OCI-LY3 (cell line): ENCODE measurements around the gene RFPL1.
"Not testable (repeated sequence)": the region's sequence is repeated elsewhere in the genome, so short reads cannot be mapped to it uniquely, and the experiment has no call there.

Source experiments
- H2AFZ ChIP-seq: fragments of 200-600, 300-600 bp; shearing (Covaris generic); 2 replicates; pipeline ENCODE4 v1.6.0; 2014; ENCODE audit warnings: antibody characterized with exemption, low read depth, low read length
- H3K27ac ChIP-seq: fragments of 200-600, 300-600 bp; sonication (generic); 2 replicates; pipeline ENCODE4 v1.5.1; 2014; ENCODE audit warnings: mild to moderate bottlenecking, low read length, moderate library complexity, mixed read lengths
- H3K27me3 ChIP-seq: fragments of 200-600, 300-600 bp; sonication (generic); 2 replicates; pipeline ENCODE4 v1.6.1; 2014; ENCODE audit warnings: low read depth, low read length, mixed read lengths
- H3K36me3 ChIP-seq: fragments of 200-600, 300-600 bp; sonication (generic); replicated peaks from 2 replicates; pipeline ENCODE3; 2014; ENCODE audit warnings: low read depth, low read length, mixed read lengths
- H3K4me1 ChIP-seq: fragments of 300-600, 200-600 bp; sonication (generic); 2 replicates; pipeline ENCODE4 v1.6.1; 2014; ENCODE audit warnings: low read length, mixed read lengths
- H3K4me2 ChIP-seq: fragments of 200-600, 300-600 bp; sonication (generic); 2 replicates; pipeline ENCODE4 v1.6.1; 2014; ENCODE audit warnings: low read length, mixed read lengths
- H3K4me3 ChIP-seq: fragments of 300-600, 200-600 bp; sonication (generic); 2 replicates; pipeline ENCODE4 v1.5.1; 2014; ENCODE audit warnings: antibody characterized with exemption, mild to moderate bottlenecking, low read length, moderate library complexity
- H3K79me2 ChIP-seq: fragments of 300-600, 200-600 bp; shearing (Covaris generic); 2 replicates; pipeline ENCODE4 v1.6.1; 2014; ENCODE audit warnings: mild to moderate bottlenecking, low read length, mixed read lengths
- H3K9ac ChIP-seq: fragments of 300-600, 200-600 bp; shearing (Covaris generic); 2 replicates; pipeline ENCODE4 v1.6.0; 2014; ENCODE audit warnings: mild to moderate bottlenecking, low read length, moderate library complexity
- H3K9me3 ChIP-seq: fragments of 200-600, 300-600 bp; shearing (Covaris generic); 2 replicates; pipeline ENCODE4 v1.6.1; 2014; ENCODE audit warnings: low read length, mixed read lengths; ENCODE audit not compliant: insufficient read depth
- H4K20me1 ChIP-seq: fragments of 200-600, 300-600 bp; sonication (generic); 2 replicates; pipeline ENCODE4 v1.6.1; 2016; ENCODE audit warnings: low read length, mixed read lengths; ENCODE audit not compliant: insufficient read depth
- EZH2phosphoT487 ChIP-seq: fragments of 200-600 bp; shearing (Covaris generic); IDR thresholded peaks from 2 replicates; pipeline ENCODE4 v1.6.1; 2018; ENCODE audit warnings: antibody characterized with exemption, mixed run types, low read depth
- TF ChIP-seq, protein P1 (sequence below): fragments of 200-600, 300-600 bp; sonication (generic); IDR thresholded peaks from 2 replicates; pipeline ENCODE4 v1.5.1; 2014; ENCODE audit warnings: antibody characterized with exemption, low read length, low read depth

RFPL1 gene

DNA sequence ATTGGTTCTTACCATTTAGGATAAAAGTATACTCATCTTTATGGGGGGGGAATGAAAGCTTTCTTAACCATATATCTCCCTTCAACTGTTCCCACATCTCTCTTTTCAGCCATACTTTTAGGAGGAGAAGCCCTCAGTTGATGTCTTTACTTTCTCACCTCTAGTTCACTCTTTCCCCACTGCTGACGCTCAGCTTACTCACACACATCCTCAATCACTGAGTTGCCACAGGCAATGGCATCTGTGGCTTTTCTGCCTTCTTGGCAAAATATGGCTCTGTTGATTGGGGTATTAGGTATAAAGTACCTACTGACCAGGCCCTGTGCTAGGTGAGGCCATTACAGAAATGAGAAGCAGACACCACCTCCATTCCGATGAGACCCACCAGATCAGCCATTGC, 37.8 kb upstream of the RFPL1 start:
- Histone ChIP-seq H3K79me2 (no peaks in the 10 kb centered on the region), H3K36me3 (no peaks in the 10 kb centered on the region), H3K4me3 (no peak overlapping the region), H4K20me1 (no peaks in the 10 kb centered on the region), H3K9ac (no peak overlapping the region), H3K9me3 (no peaks in the 10 kb centered on the region), H3K27me3 (peaks cover 14% of the 10 kb centered on the region), H3K4me2 (no peak overlapping the region), H3K4me1 (no peaks in the 10 kb centered on the region), H3K27ac (no peak overlapping the region), H2AFZ (no peak overlapping the region)
- TF ChIP-seq, protein P1, sequence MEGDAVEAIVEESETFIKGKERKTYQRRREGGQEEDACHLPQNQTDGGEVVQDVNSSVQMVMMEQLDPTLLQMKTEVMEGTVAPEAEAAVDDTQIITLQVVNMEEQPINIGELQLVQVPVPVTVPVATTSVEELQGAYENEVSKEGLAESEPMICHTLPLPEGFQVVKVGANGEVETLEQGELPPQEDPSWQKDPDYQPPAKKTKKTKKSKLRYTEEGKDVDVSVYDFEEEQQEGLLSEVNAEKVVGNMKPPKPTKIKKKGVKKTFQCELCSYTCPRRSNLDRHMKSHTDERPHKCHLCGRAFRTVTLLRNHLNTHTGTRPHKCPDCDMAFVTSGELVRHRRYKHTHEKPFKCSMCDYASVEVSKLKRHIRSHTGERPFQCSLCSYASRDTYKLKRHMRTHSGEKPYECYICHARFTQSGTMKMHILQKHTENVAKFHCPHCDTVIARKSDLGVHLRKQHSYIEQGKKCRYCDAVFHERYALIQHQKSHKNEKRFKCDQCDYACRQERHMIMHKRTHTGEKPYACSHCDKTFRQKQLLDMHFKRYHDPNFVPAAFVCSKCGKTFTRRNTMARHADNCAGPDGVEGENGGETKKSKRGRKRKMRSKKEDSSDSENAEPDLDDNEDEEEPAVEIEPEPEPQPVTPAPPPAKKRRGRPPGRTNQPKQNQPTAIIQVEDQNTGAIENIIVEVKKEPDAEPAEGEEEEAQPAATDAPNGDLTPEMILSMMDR, result no peak
- TF ChIP-seq EZH2phosphoT487, result no peak

DNA sequence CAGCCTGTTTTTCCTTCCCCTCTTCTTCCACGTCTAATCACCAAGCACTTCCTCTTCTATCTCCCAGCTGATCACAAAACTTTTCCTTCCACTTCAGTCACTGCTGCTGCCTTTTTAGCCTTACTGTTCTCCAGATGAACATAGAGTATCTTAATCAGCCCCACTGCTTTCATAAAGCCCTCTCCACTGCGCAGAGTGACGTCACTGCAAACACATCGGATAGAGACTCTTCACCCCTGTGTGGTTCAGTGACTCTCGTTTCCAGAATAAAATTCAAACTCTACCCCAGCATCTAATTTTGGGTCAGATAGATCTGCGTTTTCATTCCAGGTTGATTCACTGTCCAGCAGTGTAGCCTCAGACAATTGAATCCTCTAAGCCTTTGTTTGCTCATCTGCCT, 36.8 kb upstream of the RFPL1 start:
- H3K27ac ChIP-seq, H3K9me3 ChIP-seq, H2AFZ ChIP-seq, H3K4me2 ChIP-seq, H3K4me1 ChIP-seq, H3K4me3 ChIP-seq, H3K79me2 ChIP-seq, H3K36me3 ChIP-seq, H3K9ac ChIP-seq, H4K20me1 ChIP-seq: not testable (repeated sequence)
- H3K27me3 ChIP-seq, result peaks cover 12% of the 10 kb centered on the region

DNA sequence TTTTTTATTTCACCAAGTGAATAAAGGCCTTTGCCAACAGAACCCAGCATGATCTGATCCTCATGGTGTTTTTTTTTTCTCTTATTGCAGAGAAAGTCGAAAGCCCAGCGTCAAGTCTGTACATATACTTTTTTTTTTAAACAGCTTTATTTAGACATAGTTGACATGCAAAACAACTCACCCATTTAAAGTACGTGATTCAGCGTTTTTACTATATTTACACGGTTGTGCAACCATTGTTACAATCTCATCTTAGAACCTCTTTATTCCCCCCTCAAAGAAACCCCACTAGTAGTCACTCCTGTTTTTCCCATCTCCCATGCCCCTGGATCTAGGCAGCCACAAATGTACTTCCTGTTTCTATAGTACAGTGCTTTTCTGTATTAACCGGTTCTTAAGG, 29.4 kb upstream of the RFPL1 start:
- peak overlapping the region; percentile 6 for H3K4me2 ChIP-seq
- no peaks in the 10 kb centered on the region for H3K79me2 ChIP-seq
- no peaks in the 10 kb centered on the region for H3K36me3 ChIP-seq
- TF ChIP-seq EZH2phosphoT487, result no peak
- TF ChIP-seq, protein P1, result no peak
- no peaks in the 10 kb centered on the region for H3K9me3 ChIP-seq
- H3K27ac ChIP-seq, result no peak overlapping the region
- H2AFZ ChIP-seq, result no peak overlapping the region
- no peak overlapping the region for H3K4me3 ChIP-seq
- H3K4me1 ChIP-seq, result peaks cover 29% of the 10 kb centered on the region
- H3K27me3 ChIP-seq, result peaks cover 5% of the 10 kb centered on the region
- no peak overlapping the region for H3K9ac ChIP-seq
- no peaks in the 10 kb centered on the region for H4K20me1 ChIP-seq

DNA sequence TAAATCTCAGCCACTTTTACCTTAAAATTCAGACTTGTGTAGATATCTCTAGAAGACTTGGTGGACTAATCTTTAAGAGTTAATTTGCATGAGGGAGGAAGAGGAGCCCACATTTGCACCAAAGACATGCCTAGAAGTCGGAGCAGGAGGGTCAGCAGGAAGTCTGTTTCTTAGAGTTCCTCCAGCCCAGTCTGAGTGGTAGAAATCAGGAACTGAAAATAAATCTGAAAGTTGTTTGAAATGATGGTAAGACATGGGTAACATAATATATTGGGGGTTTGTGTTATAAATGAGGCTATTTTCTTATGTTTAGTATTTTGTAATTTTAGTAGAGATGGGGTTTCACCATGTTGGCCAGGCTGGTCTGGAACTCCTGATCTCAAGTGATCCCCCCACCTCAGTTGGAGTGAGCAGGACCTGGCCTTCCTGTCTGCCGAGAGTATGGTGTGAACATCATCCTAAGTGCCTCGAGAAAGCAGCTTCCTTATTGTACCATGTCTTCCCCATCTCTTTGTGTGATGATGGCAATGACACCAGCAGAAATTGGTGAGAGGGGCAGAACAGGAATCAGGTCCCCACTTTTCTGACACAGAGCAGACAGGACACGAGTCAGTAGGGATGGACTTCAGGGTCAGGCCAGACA, 26.7 kb upstream of the RFPL1 start:
- H3K9ac ChIP-seq, H2AFZ ChIP-seq, H4K20me1 ChIP-seq, H3K36me3 ChIP-seq, H3K9me3 ChIP-seq, H3K27me3 ChIP-seq, H3K79me2 ChIP-seq: not testable (repeated sequence)
- Histone ChIP-seq H3K4me2 (peak overlapping the region; percentile 63), H3K4me1 (peaks cover 41% of the 10 kb centered on the region), H3K4me3 (peak overlapping the region; percentile 29), H3K27ac (peak overlapping the region; percentile 34; the same call in 1 of the 2 replicates)

DNA sequence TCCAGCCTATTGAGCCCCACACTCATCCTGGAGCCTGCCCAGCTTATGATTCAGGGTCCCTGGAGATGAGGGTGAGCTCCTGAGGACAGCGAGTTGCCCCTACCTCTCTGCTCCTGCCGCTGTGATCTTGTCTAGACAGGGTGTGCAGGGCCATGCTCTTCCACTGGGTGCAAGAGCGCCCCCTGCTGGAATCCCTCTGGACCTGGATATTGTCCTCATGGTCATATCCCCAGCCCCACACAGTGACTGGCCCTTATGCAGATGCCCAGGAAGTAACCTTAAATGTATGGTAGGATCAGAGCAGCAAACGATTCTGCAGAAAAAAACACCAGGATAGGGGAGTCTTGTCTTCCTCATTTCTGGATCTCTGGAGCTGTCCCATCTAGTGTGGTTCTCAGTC, 25.6 kb upstream of the RFPL1 start:
- not testable (repeated sequence) for H3K36me3 ChIP-seq, H3K9ac ChIP-seq, H3K4me2 ChIP-seq, H2AFZ ChIP-seq, H3K27ac ChIP-seq, H3K79me2 ChIP-seq, H3K27me3 ChIP-seq, H3K4me3 ChIP-seq, H4K20me1 ChIP-seq, H3K9me3 ChIP-seq
- TF ChIP-seq, protein P1, result peak; percentile 58
- H3K4me1 ChIP-seq, result peaks cover 41% of the 10 kb centered on the region

DNA sequence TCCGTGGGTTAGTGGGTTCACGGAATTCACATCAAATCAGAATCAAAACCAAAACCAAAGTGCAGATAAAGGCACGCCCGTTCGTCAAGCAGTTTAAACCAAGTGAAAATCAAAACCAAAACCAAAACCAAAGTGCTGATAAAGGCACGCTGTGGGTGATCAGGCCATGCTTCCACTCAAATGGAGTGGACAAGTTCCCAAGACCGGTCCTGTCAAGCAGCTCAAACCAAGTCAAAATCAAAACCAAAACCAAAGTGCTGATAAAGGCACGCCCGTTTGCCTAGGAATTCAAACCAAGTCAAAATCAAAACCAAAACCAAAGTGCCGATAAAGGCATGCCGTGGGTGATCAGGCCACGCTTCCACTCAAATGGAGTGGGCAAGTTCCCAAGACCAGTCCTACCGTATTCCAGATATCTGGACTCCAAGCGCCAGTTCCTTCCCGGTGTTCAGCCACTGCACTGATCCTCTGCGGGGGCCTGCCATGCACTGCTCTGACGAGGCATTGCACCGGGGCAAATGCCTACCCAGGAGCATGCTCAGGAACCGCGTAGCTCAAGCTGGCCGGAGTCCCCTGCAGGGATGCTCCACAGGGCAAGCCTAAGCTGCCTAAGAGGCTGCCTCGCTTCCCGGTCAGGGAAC, 23.3 kb upstream of the RFPL1 start:
- not testable (repeated sequence) for H4K20me1 ChIP-seq, H3K9me3 ChIP-seq, H3K27me3 ChIP-seq, H3K79me2 ChIP-seq, H3K36me3 ChIP-seq
- Histone ChIP-seq H3K4me1 (peaks cover 38% of the 10 kb centered on the region), H3K27ac (peak overlapping the region; percentile 51), H3K4me2 (peak overlapping the region; percentile 76), H3K4me3 (peak overlapping the region; percentile 74), H3K9ac (peak overlapping the region; percentile 70), H2AFZ (peak overlapping the region; percentile 77)

DNA sequence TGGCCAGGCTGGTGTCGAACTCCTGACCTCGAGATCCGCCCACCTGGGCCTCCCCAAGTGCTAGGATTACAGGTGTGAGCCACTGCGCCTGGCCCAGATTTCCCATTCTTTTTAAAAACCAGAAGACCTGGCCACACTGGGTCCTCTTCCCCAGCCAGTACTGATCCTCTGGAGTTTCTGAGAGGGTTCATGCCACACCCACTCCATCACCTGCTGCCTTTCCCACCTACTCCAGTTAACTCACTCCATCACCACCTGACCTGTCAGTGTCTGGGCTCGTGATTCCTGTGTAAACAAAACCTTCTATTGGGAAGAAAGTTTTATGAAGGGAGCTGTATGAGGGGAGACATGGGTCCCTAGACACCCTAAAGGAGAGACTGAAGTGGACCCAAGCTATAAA, 19.7 kb upstream of the RFPL1 start:
- H3K4me1 ChIP-seq, result peaks cover 25% of the 10 kb centered on the region
- not testable (repeated sequence) for H2AFZ ChIP-seq, H3K4me3 ChIP-seq, H3K4me2 ChIP-seq, H3K27ac ChIP-seq, H3K36me3 ChIP-seq, H4K20me1 ChIP-seq, H3K79me2 ChIP-seq, H3K9ac ChIP-seq, H3K9me3 ChIP-seq, H3K27me3 ChIP-seq
